GM21529 (cell line): Measurements from ENCODE around the gene MAN1C1.
"Not testable (repeated sequence)": the region's sequence is repeated elsewhere in the genome, so short reads cannot be mapped to it uniquely, and the experiment has no call there.

Experiments
- ATAC-seq: cut with Tn5 transposase; IDR thresholded peaks from one replicate; pipeline ENCODE4 v1.9.1; 2021; ENCODE audit not compliant: unreplicated experiment

The MAN1C1 gene

DNA sequence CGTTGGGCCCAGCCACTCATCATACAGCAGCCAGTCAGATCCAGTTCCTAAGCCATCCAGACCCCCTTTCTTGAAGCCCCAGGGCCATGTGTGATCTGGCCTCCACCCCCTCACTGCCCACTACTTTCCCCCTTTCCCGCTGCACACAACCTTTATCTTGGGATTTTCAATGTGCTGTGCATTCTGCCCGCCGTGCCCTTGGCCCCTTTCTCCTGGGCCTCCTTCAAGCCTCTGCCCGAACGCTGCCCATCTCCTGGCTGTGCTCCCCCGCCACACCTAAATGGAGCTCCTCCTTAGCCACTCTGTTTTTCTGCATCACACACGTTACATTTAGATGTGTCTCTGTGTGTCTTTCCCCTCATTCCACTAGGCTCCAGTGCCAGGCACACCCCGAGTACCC is 116.7 kb downstream of the MAN1C1 start:
- ATAC-seq, result no peak

- ATAC-seq, result not testable (repeated sequence)
Measured at GRCh38 chr1:25734991-25735390, 118.4 kb downstream of the MAN1C1 start.

- ATAC-seq, result no peak
Measured at GRCh38 chr1:25735956-25736529, 119.5 kb downstream of the MAN1C1 start.

GRCh38 chr1:25737130-25737529 is 120.5 kb downstream of the MAN1C1 start:
- no peak for ATAC-seq

DNA sequence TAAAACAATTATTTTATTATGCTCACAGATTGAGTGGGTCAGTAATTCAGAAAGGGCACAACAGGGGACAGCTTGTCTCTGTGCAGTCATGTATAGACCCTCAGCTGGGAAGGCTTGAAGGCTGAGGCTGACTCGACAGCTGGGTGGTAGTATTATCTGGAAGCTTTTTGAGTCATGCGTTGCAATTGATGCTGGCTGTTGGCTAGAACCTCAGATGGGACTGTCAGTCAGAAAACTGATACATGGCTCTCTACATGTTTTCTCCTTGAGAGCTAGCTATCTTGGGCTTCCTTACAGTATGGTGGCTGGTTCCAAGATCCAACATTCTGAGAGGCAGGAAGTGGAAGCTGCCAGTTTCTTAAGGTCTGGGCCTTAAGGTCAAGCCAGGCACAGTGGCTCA is 121.9 kb downstream of the MAN1C1 start:
- ATAC-seq, result no peak

DNA sequence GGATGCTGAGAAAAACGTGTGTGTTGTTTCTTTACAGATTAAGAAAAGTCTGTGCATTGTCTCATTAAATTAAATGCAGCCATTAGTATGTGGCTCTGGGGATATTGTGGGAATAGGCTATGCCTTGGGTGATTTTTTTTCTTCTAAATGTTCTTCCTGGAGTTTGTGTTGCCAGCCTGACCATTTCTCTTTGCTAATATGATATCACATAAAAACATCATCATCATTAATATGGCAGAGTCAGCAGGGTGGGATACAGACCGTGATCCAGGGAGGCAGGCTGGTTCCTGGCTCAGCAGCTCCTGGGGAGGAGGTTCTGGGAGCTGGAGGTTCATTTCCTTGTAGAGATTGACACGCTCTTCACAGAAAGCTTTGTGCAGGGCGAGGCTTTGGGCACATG is 122.8 kb downstream of the MAN1C1 start:
- no peak for ATAC-seq

DNA sequence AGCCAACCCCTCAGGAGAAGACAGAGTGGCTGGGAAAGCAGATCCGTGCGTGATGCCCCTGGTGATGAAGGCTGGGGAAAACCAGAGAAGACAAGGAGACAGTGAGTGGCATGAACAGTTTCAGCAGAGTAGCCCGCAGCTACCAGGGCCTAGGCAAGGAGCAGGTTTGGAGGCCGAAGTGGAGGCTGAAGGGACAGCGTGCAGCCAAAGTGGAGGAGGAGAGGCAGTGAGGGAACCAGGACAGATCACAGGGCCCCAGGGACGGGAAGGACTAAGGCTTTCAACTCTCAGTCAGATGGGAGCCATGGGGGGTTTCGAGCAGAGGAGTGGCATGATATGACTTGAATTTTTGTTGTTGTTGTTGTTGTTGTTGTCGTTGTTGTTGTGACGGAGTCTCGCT is 123.5 kb downstream of the MAN1C1 start:
- no peak for ATAC-seq

GRCh38 chr1:25742316-25742715 is 125.7 kb downstream of the MAN1C1 start:
- ATAC-seq, result no peak

- no peak for ATAC-seq
Measured at GRCh38 chr1:25743164-25744139, 126.9 kb downstream of the MAN1C1 start.

DNA sequence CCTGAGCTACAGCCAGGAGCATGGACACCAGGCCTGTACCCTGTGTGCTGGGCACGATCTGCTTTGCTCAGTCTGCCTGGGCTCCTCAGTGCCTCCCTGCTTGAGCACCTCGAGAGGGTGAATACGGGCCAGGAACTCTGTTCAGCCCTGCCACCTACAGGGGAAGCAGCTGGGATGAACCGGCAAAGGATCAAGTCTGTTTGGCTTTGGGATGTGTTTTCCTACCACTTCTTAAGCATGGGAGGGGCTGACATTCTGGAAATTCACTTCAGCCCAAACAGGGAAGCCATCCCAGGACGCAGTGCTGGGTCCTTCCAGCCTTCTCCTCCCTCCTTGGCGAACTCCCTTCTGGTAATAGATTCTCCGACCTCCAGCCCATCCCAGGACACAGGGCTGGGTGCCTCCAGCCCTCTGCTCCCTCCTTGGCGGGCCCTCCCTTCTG is 127.6 kb downstream of the MAN1C1 start:
- no peak for ATAC-seq

DNA sequence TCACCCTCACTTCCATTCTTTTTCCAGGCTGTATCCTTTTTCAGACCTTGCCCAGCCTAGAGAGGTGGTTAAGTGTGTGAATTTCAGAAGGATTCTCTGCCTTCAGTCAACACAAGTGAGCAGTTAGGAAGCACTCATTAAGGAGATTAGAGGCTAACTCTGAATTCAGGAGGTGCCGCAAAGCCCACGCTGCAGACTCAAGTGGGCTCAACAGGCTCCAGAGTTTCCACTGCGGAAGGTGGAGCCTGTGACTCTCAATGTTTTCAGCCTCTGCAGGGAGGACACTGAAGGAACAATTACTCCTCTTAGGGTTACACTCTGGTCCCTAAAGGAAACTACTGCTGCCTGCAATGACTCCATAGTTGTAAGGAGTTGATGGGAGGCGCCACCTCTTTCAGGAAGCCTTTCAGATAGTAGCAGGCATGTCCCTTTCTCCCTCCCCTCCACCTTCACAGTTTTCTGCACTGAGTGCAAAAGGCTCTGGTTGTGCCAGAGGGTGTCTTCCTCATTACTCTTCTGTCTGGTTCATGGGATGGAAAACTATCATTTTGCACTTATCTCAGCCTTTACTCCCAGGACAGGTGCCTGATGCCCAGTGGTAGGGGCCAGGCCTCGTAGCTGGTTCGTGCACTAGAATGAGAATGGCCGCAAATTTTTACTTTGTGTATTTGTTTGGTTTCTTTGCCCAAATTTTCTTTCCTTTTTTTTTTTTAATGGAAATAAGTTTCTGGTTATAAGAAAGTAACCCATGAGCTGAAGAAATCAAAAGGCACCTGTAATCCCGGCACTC is 128.2 kb downstream of the MAN1C1 start:
- ATAC-seq, result no peak

GRCh38 chr1:25746299-25747045 is 129.9 kb downstream of the MAN1C1 start:
- no peak for ATAC-seq

- ATAC-seq, result no peak
Measured at GRCh38 chr1:25747046-25747719, 130.6 kb downstream of the MAN1C1 start.

GRCh38 chr1:25748531-25749205 is 132.1 kb downstream of the MAN1C1 start:
- no peak for ATAC-seq

DNA sequence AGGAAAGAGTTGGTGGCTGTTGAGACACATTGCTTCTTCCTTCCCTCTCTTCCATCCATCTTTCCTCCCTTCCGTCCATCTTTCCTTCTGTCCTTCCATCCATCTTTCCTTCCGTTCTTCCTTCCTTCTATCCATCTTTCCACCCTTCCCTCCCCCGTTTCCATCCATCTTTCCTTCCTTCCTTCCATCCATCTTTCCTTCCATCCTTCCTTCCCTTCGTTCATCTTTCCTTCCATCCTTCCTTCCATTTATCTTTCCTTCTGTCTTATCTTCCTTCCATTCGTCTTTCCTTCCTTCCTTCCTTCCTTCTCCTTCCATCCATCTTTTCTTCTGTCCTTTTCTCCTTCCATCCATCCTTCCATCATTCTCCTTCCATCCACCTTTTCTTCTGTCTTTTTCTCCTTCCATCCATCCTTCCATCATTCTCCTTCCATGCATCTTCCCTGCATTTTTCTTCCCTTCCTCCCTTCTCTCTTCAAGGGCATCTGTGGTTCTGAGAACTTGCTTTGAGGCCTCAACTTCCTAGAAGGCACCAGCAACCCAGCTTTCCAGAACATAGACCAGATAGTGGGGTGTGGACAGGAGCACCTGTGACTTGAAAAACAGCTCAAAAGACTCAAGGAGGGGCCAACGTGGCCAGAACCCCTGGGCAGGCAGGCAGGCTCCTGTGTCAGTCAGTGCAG is 134.5 kb downstream of the MAN1C1 start:
- ATAC-seq, result no peak

GRCh38 chr1:25754470-25755181 is 138.0 kb downstream of the MAN1C1 start:
- no peak for ATAC-seq

- no peak for ATAC-seq
Measured at GRCh38 chr1:25755475-25756125, 139.0 kb downstream of the MAN1C1 start.

DNA sequence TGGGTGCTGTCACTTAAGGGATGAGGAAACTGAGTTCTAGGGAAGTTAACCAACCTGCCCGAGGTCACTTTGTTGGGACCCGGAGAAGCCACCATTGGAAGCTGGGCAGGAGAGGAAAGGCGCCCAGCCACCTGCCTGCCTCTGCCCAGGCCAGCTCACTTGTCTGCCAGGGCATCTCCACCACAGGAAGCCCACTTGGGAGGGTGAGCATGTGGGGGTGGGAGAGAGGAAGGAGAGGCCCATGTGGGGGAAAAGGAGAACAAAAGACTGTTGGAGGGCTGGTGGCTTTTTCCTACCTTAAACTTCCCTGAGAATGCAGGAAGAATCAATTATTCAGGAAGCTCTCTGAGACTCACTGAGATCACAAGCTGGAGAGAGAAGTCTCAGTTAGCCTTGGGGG is 139.6 kb downstream of the MAN1C1 start:
- ATAC-seq, result no peak
